Measurements from ENCODE around the gene SCGB1D4. TPM values are rescaled to one million over a fixed set of nuclear protein-coding genes. Genes with fewer than 3 reads are reported as not detected.

SCGB1D4 gene
- total and polyA plus RNA-seq, 10 of the 15 experiments (the other 5 are each of a cell fraction or from before 2014, with no cell fraction given): not detected

DNA sequence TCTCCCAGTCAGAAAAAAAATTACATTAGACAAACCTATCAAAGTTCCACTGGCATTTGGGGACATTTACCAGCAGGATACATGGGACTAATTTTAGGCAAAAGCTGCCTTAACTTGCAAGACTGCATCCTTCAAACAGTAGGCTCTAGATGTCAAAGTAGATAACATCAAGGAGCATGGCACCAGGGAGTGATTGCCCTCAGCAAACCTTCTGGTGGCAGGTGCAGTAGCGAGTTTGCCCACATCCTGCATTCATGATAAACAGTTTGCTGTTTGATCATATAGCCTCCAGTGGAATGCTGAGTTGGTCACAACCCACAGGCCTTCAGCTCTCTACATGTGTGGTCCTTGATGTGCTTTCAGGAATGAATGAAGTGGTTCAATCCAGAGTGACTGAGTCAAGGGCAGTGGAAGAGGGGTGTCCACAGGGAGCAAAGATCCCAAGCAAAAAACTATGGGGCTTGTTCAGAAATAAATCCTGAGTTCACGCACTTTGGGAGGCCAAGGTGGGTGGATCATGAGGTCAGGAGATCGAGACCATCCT, 44.8 kb downstream of the SCGB1D4 start:
- no peaks in the 10 kb centered on the region for H3K36me3 ChIP-seq (ENCODE audit: control insufficient read depth in 2 of 2, insufficient read depth in 2 of 2, low read length in 1 of 2)
- no peaks in the 10 kb centered on the region for H3K4me1 ChIP-seq (ENCODE audit: control insufficient read depth, insufficient read depth, low read length)
- in situ Hi-C loops (cut with MboI) (no loop called here), intact Hi-C loops (cut with micrococcal nuclease; ENCODE audit: unreplicated experiment) (no loop called here)
- H4K20me1 ChIP-seq (ENCODE audit: control insufficient read depth, insufficient read depth): no peaks in the 10 kb centered on the region
- H3K9me3 ChIP-seq (replicated peaks; ENCODE audit: control insufficient read depth, insufficient read depth, low read length): peaks cover 9% of the 10 kb centered on the region; the same call in 2 of the 3 replicates
- 8% methylated on average over 3 of the region's 3 CpGs for WGBS (ENCODE audit: insufficient coverage, insufficient replicate concordance, low lambda C conversion rate, missing lambda C conversion rate)
- H3K4me3 ChIP-seq: no peak overlapping the region
- H3K27ac ChIP-seq (ENCODE audit: control insufficient read depth, insufficient read depth): no peak overlapping the region
- ATAC-seq (no peak), DNase-seq (ENCODE audit: low read depth, low spot score) (no peak), FAIRE-seq (no peak)
- no peak overlapping the region for H2AFZ ChIP-seq (ENCODE audit: control insufficient read depth, low read depth, low read length)
- ChIA-PET POLR2A (no interaction called here), CTCF (no interaction called here), SMC1A (ENCODE audit: uncharacterized antibody, unreplicated experiment) (no interaction called here), RAD21 (ENCODE audit: unreplicated experiment) (interaction anchor here (0.6 kb wide), 1 partner anchor 107 kb away, joined by 3 read pairs; no protein-coding TSS in a partner anchor)
- H3K27me3 ChIP-seq (replicated peaks in 1 of 2; ENCODE audit: control insufficient read depth in 2 of 2, insufficient read depth in 2 of 2, low read length in 1 of 2): no peaks in the 10 kb centered on the region
- BruUV-seq (replicated peaks): no TSS peak
- no peak overlapping the region for H3K4me2 ChIP-seq (ENCODE audit: control insufficient read depth, insufficient read depth)
- no peaks in the 10 kb centered on the region for H3K79me2 ChIP-seq (ENCODE audit: control insufficient read depth, insufficient read depth, low read length)
- no peak for TF ChIP-seq CREM (IDR thresholded peaks at IDR 0.05; ENCODE audit: low read depth)
- TF ChIP-seq, protein P1, sequence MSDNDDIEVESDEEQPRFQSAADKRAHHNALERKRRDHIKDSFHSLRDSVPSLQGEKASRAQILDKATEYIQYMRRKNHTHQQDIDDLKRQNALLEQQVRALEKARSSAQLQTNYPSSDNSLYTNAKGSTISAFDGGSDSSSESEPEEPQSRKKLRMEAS (IDR thresholded peaks at IDR 0.05; ENCODE audit: low read depth, low read length): no peak
- no peak for TF ChIP-seq NRF1 (conservative IDR thresholded peaks at IDR 0.05; ENCODE audit: low read depth, low read length)
- no peak for TF ChIP-seq POLR2A (IDR thresholded peaks at IDR 0.05; ENCODE audit: low read depth, low read length)
- no peak for TF ChIP-seq CREB1 (IDR thresholded peaks at IDR 0.05; ENCODE audit: low read depth)
- TF ChIP-seq, protein P2, sequence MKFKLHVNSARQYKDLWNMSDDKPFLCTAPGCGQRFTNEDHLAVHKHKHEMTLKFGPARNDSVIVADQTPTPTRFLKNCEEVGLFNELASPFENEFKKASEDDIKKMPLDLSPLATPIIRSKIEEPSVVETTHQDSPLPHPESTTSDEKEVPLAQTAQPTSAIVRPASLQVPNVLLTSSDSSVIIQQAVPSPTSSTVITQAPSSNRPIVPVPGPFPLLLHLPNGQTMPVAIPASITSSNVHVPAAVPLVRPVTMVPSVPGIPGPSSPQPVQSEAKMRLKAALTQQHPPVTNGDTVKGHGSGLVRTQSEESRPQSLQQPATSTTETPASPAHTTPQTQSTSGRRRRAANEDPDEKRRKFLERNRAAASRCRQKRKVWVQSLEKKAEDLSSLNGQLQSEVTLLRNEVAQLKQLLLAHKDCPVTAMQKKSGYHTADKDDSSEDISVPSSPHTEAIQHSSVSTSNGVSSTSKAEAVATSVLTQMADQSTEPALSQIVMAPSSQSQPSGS (IDR thresholded peaks at IDR 0.05; ENCODE audit: low read length): no peak
- TF ChIP-seq, protein P3, sequence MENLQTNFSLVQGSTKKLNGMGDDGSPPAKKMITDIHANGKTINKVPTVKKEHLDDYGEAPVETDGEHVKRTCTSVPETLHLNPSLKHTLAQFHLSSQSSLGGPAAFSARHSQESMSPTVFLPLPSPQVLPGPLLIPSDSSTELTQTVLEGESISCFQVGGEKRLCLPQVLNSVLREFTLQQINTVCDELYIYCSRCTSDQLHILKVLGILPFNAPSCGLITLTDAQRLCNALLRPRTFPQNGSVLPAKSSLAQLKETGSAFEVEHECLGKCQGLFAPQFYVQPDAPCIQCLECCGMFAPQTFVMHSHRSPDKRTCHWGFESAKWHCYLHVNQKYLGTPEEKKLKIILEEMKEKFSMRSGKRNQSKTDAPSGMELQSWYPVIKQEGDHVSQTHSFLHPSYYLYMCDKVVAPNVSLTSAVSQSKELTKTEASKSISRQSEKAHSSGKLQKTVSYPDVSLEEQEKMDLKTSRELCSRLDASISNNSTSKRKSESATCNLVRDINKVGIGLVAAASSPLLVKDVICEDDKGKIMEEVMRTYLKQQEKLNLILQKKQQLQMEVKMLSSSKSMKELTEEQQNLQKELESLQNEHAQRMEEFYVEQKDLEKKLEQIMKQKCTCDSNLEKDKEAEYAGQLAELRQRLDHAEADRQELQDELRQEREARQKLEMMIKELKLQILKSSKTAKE (IDR thresholded peaks at IDR 0.05; ENCODE audit: low read depth, poor library complexity, severe bottlenecking): no peak
- no peak for TF ChIP-seq EED (IDR thresholded peaks at IDR 0.05; ENCODE audit: low read depth)
- no peak for TF ChIP-seq SMAD5 (IDR thresholded peaks at IDR 0.05; ENCODE audit: low read depth)
- no peak for TF ChIP-seq ZNF622 (IDR thresholded peaks at IDR 0.05)
- no peak for TF ChIP-seq IKZF1 (conservative IDR thresholded peaks at IDR 0.05)
- TF ChIP-seq EZH2 (IDR thresholded peaks at IDR 0.05; ENCODE audit: borderline replicate concordance, control insufficient read depth, low read depth, low read length): no peak
- TF ChIP-seq ATF7 (IDR thresholded peaks at IDR 0.05; ENCODE audit: low read depth): no peak
- TF ChIP-seq, protein P4, sequence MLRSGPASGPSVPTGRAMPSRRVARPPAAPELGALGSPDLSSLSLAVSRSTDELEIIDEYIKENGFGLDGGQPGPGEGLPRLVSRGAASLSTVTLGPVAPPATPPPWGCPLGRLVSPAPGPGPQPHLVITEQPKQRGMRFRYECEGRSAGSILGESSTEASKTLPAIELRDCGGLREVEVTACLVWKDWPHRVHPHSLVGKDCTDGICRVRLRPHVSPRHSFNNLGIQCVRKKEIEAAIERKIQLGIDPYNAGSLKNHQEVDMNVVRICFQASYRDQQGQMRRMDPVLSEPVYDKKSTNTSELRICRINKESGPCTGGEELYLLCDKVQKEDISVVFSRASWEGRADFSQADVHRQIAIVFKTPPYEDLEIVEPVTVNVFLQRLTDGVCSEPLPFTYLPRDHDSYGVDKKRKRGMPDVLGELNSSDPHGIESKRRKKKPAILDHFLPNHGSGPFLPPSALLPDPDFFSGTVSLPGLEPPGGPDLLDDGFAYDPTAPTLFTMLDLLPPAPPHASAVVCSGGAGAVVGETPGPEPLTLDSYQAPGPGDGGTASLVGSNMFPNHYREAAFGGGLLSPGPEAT (IDR thresholded peaks at IDR 0.05; ENCODE audit: low read depth): no peak
- no peak for TF ChIP-seq GABPA (IDR thresholded peaks at IDR 0.05; ENCODE audit: low read depth)
- TF ChIP-seq TCF12 (IDR thresholded peaks at IDR 0.05; ENCODE audit: low read depth, low read length): no peak
- no peak overlapping the region for H3K9ac ChIP-seq (ENCODE audit: control insufficient read depth, insufficient read depth, low read length)

Data from GM12878 (cell line).